ENCODE results near the gene BMP6.
A peak's percentile ranks its signal among the peaks of the same experiment; 100 is the strongest.

BMP6 gene

DNA sequence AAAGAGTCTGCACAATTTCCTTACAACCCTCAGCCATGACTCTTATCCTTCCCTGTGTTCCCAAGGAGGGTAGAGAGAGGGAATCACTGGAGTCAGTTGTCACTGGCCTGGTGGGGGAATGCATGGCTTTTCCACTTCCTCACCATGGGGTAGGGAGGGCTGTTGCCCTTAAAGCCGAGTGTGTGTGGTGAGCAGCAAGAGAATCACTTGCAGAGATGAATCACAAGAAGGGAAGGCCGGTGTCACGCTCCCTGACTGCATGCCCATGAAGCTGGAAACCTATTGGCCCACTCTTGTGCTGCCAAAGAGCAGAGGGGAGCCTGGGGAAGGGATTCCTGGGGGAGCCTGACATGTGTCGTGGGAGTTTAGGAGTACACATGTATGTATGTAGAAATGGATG is 18.1 kb upstream of the BMP6 start:
- DNase-seq (ENCODE audit: low read depth), result peak; percentile 61
- TF ChIP-seq, protein P1, sequence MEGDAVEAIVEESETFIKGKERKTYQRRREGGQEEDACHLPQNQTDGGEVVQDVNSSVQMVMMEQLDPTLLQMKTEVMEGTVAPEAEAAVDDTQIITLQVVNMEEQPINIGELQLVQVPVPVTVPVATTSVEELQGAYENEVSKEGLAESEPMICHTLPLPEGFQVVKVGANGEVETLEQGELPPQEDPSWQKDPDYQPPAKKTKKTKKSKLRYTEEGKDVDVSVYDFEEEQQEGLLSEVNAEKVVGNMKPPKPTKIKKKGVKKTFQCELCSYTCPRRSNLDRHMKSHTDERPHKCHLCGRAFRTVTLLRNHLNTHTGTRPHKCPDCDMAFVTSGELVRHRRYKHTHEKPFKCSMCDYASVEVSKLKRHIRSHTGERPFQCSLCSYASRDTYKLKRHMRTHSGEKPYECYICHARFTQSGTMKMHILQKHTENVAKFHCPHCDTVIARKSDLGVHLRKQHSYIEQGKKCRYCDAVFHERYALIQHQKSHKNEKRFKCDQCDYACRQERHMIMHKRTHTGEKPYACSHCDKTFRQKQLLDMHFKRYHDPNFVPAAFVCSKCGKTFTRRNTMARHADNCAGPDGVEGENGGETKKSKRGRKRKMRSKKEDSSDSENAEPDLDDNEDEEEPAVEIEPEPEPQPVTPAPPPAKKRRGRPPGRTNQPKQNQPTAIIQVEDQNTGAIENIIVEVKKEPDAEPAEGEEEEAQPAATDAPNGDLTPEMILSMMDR (conservative IDR thresholded peaks at IDR 0.05; ENCODE audit: low read depth, low read length), result no peak
- H3K4me3 ChIP-seq (ENCODE audit: low read depth, low read length), result no peak overlapping the region

- H3K4me3 ChIP-seq (ENCODE audit: low read depth, low read length), result no peak overlapping the region
- no peak for DNase-seq (ENCODE audit: low read depth)
- TF ChIP-seq, protein P1 (conservative IDR thresholded peaks at IDR 0.05; ENCODE audit: low read depth, low read length), result no peak
These were observed 6.5 kb upstream of the BMP6 start for GRCh38 chr6:7719364-7719850.

- no peak for DNase-seq (ENCODE audit: low read depth)
- H3K4me3 ChIP-seq (ENCODE audit: low read depth, low read length), result no peak overlapping the region
- TF ChIP-seq, protein P1 (conservative IDR thresholded peaks at IDR 0.05; ENCODE audit: low read depth, low read length), result no peak
These were observed 5.6 kb upstream of the BMP6 start for GRCh38 chr6:7720346-7720745.

DNA sequence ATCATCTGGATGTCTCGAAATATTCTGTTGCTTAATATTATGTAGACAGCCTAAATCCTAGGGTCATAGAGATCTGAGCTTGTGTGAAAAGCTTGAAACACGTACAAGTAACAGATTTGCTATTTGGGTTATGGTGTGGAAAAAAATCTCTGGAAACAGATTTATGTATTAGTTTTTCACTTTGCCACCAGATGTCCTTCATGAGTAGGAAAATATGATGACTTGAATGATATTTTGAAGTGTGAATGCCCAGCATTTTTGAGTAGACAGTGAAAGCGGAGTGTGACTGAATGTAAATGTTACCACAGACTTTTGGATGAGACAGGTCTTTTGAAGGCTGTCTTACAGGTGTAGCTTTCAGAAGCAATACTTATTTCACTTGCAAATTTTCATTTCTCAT is 4.2 kb upstream of the BMP6 start:
- TF ChIP-seq, protein P1 (conservative IDR thresholded peaks at IDR 0.05; ENCODE audit: low read depth, low read length), result peak; percentile 37
- H3K4me3 ChIP-seq (ENCODE audit: low read depth, low read length), result no peak overlapping the region
- DNase-seq (ENCODE audit: low read depth), result peak; percentile 73

DNA sequence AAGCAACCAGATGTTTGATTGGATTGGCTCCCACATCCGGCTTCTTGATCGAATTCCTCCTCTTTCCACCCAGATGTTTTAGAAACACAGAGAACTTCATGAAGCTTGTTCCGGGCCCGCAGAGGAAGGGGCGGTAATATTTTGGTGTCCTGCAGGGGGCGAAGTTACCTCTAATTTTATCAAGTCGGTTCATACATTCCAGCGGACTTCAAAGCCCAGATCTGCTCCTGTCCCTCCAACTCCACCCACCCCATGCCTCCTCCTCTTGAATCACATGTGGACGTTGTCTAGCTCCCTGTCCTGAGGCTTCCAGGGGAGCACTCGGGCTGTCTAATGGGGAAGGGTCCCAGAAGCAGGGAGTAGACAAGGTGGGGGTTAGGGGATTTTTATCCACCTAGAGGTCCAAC is 2.9 kb upstream of the BMP6 start:
- DNase-seq (ENCODE audit: low read depth), result peak; percentile 93

GRCh38 chr6:7723554-7723953 is 2.3 kb upstream of the BMP6 start:
- DNase-seq (ENCODE audit: low read depth), result no peak
- no peak overlapping the region for H3K4me3 ChIP-seq (ENCODE audit: low read depth, low read length)
- TF ChIP-seq, protein P1 (conservative IDR thresholded peaks at IDR 0.05; ENCODE audit: low read depth, low read length), result no peak

More for the DNA sequence above, 2.9 kb upstream of the BMP6 start:
- H3K4me3 ChIP-seq (ENCODE audit: low read depth, low read length), result no peak overlapping the region
- TF ChIP-seq, protein P1 (conservative IDR thresholded peaks at IDR 0.05; ENCODE audit: low read depth, low read length), result peak; percentile 72

GRCh38 chr6:7725412-7725811 is 487 bp upstream of the BMP6 start:
- no peak for DNase-seq (ENCODE audit: low read depth)
- H3K4me3 ChIP-seq (ENCODE audit: low read depth, low read length), result no peak overlapping the region
- TF ChIP-seq, protein P1 (conservative IDR thresholded peaks at IDR 0.05; ENCODE audit: low read depth, low read length), result no peak

Data from choroid plexus epithelial cell (primary cell).